Skin of body (tissue), 2 donors: ENCODE measurements around the gene ZNF124. TPM values are rescaled to one million over a fixed set of nuclear protein-coding genes. Genes with fewer than 3 reads are reported as not detected.
A peak's percentile ranks its signal among the peaks of the same experiment; 100 is the strongest.
"Not testable (repeated sequence)": the region's sequence is repeated elsewhere in the genome, so short reads cannot be mapped to it uniquely, and the experiment has no call there.

Experiments used
- DNase-seq: peaks from one replicate; lab custom pipeline; 2025; lab: John Stamatoyannopoulos, UW
- total RNA-seq: library from RNA; depleted of rRNA; stranded (reverse); fragments of >200 nt; gene quantifications from one replicate; pipeline ENCODE4 v1.2.3, GENCODE V29; 2014

ZNF124 gene
- 54.8 TPM for total RNA-seq

GRCh38 chr1:247171875-247172563 is at the start of gene ZNF124:
Gene ZNF124 (minus strand): TSS chr1:247172020. CDS start chr1:247171877, 143 bp downstream.
- DNase-seq = not testable (repeated sequence)

- not testable (repeated sequence) for DNase-seq
Observed at GRCh38 chr1:247220280-247220679, 48.5 kb upstream of the ZNF124 start.

- DNase-seq = no peak
Observed at GRCh38 chr1:247218121-247218651, 46.4 kb upstream of the ZNF124 start.

GRCh38 chr1:247216261-247216660 is 44.4 kb upstream of the ZNF124 start:
- DNase-seq = peak; percentile 3

- DNase-seq = peak; percentile 23
Observed at GRCh38 chr1:247212627-247213617, 41.1 kb upstream of the ZNF124 start.

GRCh38 chr1:247212012-247212411 is 40.2 kb upstream of the ZNF124 start:
- no peak for DNase-seq

GRCh38 chr1:247211339-247211738 is 39.5 kb upstream of the ZNF124 start:
- no peak for DNase-seq

GRCh38 chr1:247210376-247211117 is 38.7 kb upstream of the ZNF124 start:
- DNase-seq = peak; percentile 89

- no peak for DNase-seq
Observed at GRCh38 chr1:247210062-247210375, 38.2 kb upstream of the ZNF124 start.

- DNase-seq = no peak
Observed at GRCh38 chr1:247209396-247209795, 37.6 kb upstream of the ZNF124 start.

GRCh38 chr1:247204177-247204647 is 32.4 kb upstream of the ZNF124 start:
- DNase-seq = no peak

GRCh38 chr1:247198781-247199180 is 27.0 kb upstream of the ZNF124 start:
- DNase-seq = no peak

- no peak for DNase-seq
Observed at GRCh38 chr1:247193958-247194357, 22.1 kb upstream of the ZNF124 start.

- DNase-seq = no peak
Observed at GRCh38 chr1:247189981-247190798, 18.4 kb upstream of the ZNF124 start.

GRCh38 chr1:247185667-247186066 is 13.8 kb upstream of the ZNF124 start:
- DNase-seq = no peak

GRCh38 chr1:247184254-247184653 is 12.4 kb upstream of the ZNF124 start:
- no peak for DNase-seq

- no peak for DNase-seq
Observed at GRCh38 chr1:247182994-247183393, 11.2 kb upstream of the ZNF124 start.

GRCh38 chr1:247180581-247180980 is 8.8 kb upstream of the ZNF124 start:
- DNase-seq = no peak

GRCh38 chr1:247177755-247178154 is 5.9 kb upstream of the ZNF124 start:
- no peak for DNase-seq

- no peak for DNase-seq
Observed at GRCh38 chr1:247175458-247175857, 3.6 kb upstream of the ZNF124 start.

GRCh38 chr1:247173431-247173830 is 1.6 kb upstream of the ZNF124 start:
- no peak for DNase-seq
